ENCODE measurements around the gene KLHL8.

The KLHL8 gene

GRCh38 chr4:87179751-87180150 lies 40.7 kb downstream of the KLHL8 start (continued):
- TF ChIP-seq PATZ1 (CRISPR knock-in tag; IDR thresholded peaks at IDR 0.05; ENCODE audit: borderline replicate concordance) (no peak), ARNTL (CRISPR knock-in tag; IDR thresholded peaks at IDR 0.05; ENCODE audit: borderline replicate concordance, low read depth) (no peak), GLIS3 (CRISPR knock-in tag; IDR thresholded peaks at IDR 0.05) (no peak)

DNA sequence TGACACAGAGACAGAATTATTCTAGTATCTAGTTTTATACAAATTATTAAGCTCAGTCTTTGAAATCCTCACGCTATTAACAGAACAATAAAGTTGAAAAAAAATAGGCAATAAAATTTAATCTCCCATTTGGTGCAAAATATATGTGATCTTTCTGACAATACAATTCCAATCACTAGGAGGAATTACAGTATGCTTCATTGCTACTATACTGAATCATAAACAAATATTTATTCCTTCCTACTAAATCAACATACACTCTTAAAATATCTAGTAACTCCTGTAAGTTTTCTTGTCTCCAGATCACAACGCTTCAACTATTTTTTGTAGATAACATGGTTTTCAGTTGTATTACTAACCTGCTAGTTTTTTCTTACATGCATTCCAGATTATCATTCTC lies 45.7 kb downstream of the KLHL8 start:
- ATAC-seq = no peak
- TF ChIP-seq TSHZ2 (CRISPR knock-in tag; IDR thresholded peaks at IDR 0.05) (no peak), TCF4 (CRISPR knock-in tag; IDR thresholded peaks at IDR 0.05; ENCODE audit: borderline replicate concordance) (no peak), ZNF8 (CRISPR knock-in tag; IDR thresholded peaks at IDR 0.05) (no peak), ISL1 (CRISPR knock-in tag; IDR thresholded peaks at IDR 0.05) (no peak), OSR1 (CRISPR knock-in tag; IDR thresholded peaks at IDR 0.05) (no peak), TOX (CRISPR knock-in tag; IDR thresholded peaks at IDR 0.05; ENCODE audit: borderline replicate concordance) (no peak), PPARA (CRISPR knock-in tag; IDR thresholded peaks at IDR 0.05; ENCODE audit: borderline replicate concordance) (no peak)
- TF ChIP-seq, protein P1, sequence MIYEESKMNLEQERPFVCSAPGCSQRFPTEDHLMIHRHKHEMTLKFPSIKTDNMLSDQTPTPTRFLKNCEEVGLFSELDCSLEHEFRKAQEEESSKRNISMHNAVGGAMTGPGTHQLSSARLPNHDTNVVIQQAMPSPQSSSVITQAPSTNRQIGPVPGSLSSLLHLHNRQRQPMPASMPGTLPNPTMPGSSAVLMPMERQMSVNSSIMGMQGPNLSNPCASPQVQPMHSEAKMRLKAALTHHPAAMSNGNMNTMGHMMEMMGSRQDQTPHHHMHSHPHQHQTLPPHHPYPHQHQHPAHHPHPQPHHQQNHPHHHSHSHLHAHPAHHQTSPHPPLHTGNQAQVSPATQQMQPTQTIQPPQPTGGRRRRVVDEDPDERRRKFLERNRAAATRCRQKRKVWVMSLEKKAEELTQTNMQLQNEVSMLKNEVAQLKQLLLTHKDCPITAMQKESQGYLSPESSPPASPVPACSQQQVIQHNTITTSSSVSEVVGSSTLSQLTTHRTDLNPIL (CRISPR knock-in tag; IDR thresholded peaks at IDR 0.05; ENCODE audit: low read depth) = no peak

DNA sequence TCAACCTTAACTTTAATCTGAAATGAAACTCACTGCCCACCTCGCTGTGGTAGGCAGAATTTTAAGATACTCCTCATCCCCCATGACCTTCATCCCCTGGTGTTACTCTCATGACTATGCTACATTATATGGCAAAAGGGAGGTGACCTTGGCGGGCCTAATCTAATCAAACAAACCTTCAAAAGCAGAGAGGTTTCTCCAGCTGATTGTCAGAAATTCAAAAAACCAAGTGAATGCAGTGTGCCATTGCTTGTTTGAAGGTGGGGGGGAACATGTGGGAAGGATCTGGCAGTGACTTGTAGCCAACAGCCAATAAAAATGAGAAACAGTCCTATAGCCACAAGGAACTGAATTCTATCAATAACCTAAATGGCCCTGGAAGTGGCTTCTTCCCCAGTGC lies 48.5 kb downstream of the KLHL8 start:
- TF ChIP-seq ZNF70 (CRISPR knock-in tag; IDR thresholded peaks at IDR 0.05) (no peak), PATZ1 (CRISPR knock-in tag; IDR thresholded peaks at IDR 0.05; ENCODE audit: borderline replicate concordance) (no peak), BACH2 (CRISPR knock-in tag; IDR thresholded peaks at IDR 0.05; ENCODE audit: borderline replicate concordance) (no peak), ESRRG (CRISPR knock-in tag; IDR thresholded peaks at IDR 0.05) (no peak), TSHZ2 (CRISPR knock-in tag; IDR thresholded peaks at IDR 0.05) (no peak), OSR1 (CRISPR knock-in tag; IDR thresholded peaks at IDR 0.05) (no peak), RARB (CRISPR knock-in tag; IDR thresholded peaks at IDR 0.05) (no peak), ZNF8 (CRISPR knock-in tag; IDR thresholded peaks at IDR 0.05) (no peak), GLIS3 (CRISPR knock-in tag; IDR thresholded peaks at IDR 0.05) (no peak), PPARA (CRISPR knock-in tag; IDR thresholded peaks at IDR 0.05; ENCODE audit: borderline replicate concordance) (no peak), ZFP3 (CRISPR knock-in tag; IDR thresholded peaks at IDR 0.05) (no peak), TCF4 (CRISPR knock-in tag; IDR thresholded peaks at IDR 0.05; ENCODE audit: borderline replicate concordance) (no peak)
- TF ChIP-seq, protein P1 (CRISPR knock-in tag; IDR thresholded peaks at IDR 0.05; ENCODE audit: low read depth) = no peak
- TF ChIP-seq, protein P2, sequence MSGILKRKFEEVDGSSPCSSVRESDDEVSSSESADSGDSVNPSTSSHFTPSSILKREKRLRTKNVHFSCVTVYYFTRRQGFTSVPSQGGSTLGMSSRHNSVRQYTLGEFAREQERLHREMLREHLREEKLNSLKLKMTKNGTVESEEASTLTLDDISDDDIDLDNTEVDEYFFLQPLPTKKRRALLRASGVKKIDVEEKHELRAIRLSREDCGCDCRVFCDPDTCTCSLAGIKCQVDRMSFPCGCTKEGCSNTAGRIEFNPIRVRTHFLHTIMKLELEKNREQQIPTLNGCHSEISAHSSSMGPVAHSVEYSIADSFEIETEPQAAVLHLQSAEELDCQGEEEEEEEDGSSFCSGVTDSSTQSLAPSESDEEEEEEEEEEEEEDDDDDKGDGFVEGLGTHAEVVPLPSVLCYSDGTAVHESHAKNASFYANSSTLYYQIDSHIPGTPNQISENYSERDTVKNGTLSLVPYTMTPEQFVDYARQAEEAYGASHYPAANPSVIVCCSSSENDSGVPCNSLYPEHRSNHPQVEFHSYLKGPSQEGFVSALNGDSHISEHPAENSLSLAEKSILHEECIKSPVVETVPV (CRISPR knock-in tag; IDR thresholded peaks at IDR 0.05) = no peak
- no peak for ATAC-seq
